Measurements from ENCODE around the gene CFAP45.

- TF ChIP-seq POLR2A (IDR thresholded peaks at IDR 0.05) = no peak
- TF ChIP-seq, protein P1, sequence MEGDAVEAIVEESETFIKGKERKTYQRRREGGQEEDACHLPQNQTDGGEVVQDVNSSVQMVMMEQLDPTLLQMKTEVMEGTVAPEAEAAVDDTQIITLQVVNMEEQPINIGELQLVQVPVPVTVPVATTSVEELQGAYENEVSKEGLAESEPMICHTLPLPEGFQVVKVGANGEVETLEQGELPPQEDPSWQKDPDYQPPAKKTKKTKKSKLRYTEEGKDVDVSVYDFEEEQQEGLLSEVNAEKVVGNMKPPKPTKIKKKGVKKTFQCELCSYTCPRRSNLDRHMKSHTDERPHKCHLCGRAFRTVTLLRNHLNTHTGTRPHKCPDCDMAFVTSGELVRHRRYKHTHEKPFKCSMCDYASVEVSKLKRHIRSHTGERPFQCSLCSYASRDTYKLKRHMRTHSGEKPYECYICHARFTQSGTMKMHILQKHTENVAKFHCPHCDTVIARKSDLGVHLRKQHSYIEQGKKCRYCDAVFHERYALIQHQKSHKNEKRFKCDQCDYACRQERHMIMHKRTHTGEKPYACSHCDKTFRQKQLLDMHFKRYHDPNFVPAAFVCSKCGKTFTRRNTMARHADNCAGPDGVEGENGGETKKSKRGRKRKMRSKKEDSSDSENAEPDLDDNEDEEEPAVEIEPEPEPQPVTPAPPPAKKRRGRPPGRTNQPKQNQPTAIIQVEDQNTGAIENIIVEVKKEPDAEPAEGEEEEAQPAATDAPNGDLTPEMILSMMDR (IDR thresholded peaks at IDR 0.05) = no peak
Measured at GRCh38 chr1:159864262-159864661, 35.7 kb downstream of the CFAP45 start.

Data from thyroid gland (tissue), 4 donors.